ENCODE results near the gene CD53. TPM values are rescaled to one million over a fixed set of nuclear protein-coding genes. Genes with fewer than 3 reads are reported as not detected.

Gene CD53
- total RNA-seq, 2 experiments from 2014 or later: 251 to 257 TPM

DNA sequence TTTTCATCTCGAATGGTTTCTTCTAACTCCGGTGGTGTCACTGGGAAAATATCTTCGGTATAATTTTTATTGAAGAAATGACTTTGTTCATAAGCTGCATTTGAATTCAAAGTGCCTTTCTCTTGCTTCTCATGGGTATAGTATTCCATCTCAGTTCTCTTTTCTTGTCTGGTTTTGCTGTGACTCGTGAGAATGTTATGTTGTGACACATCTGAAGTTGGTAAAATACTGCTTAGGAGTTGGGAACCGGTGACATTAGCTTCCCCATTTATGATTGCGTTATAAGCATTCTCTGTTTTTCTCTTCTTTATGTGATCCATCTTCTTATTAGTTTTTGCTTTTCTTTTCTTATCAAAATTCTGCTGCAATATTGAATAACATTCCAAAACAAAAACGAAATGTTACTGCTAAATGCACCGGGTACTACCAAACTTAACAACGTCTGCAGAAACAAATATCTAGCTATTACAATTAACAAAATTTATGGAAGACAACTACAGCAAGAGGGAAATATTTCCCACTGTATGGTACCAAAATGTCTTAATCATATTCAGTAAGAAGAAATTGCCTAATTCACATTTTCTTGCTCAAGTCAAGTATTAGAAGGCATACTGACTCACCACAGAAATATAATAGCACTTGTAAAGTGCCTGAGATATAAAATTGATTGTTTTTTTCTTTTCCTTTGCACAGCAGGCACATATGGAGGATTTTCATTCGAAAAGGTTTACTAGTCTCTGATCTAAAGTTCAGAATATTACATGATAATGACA lies 75.3 kb downstream of the CD53 start:
- H3K27me3 Mint-ChIP-seq: no peaks in the 10 kb centered on the region
- peaks cover 8% of the 10 kb centered on the region for H3K4me1 Mint-ChIP-seq (ENCODE audit: low read depth)
- TF ChIP-seq, protein P1, sequence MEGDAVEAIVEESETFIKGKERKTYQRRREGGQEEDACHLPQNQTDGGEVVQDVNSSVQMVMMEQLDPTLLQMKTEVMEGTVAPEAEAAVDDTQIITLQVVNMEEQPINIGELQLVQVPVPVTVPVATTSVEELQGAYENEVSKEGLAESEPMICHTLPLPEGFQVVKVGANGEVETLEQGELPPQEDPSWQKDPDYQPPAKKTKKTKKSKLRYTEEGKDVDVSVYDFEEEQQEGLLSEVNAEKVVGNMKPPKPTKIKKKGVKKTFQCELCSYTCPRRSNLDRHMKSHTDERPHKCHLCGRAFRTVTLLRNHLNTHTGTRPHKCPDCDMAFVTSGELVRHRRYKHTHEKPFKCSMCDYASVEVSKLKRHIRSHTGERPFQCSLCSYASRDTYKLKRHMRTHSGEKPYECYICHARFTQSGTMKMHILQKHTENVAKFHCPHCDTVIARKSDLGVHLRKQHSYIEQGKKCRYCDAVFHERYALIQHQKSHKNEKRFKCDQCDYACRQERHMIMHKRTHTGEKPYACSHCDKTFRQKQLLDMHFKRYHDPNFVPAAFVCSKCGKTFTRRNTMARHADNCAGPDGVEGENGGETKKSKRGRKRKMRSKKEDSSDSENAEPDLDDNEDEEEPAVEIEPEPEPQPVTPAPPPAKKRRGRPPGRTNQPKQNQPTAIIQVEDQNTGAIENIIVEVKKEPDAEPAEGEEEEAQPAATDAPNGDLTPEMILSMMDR (IDR thresholded peaks at IDR 0.05): no peak
- POLR2A ChIA-PET: interaction anchor here (0.6 kb wide), 1 partner anchor 266 kb away, joined by 3 read pairs; no protein-coding TSS in a partner anchor
- H3K9me3 Mint-ChIP-seq: peaks cover 18% of the 10 kb centered on the region
- DNase-seq (no peak), ATAC-seq (no peak)
- H3K27ac Mint-ChIP-seq: no peak overlapping the region
- H3K36me3 Mint-ChIP-seq (ENCODE audit: low read depth): peaks cover 66% of the 10 kb centered on the region
- intact Hi-C loops (cut with micrococcal nuclease): no loop called here
- H3K4me3 Mint-ChIP-seq: no peak overlapping the region
- CTCF ChIA-PET: no interaction called here

Other genes starting within 250 kb of the CD53 start
- 10 to 100 TPM; 15.5 to 16.2 TPM for gene KCNA3, start 198.2 kb upstream of the CD53 start, total RNA-seq
- 10 to 100 TPM; 16.0 to 16.1 TPM for gene LRIF1, start 90.8 kb downstream of the CD53 start, total RNA-seq